GM23338 (cell line): ENCODE measurements around the gene CRACDL. TPM values are rescaled to one million over a fixed set of nuclear protein-coding genes. Genes with fewer than 3 reads are reported as not detected.

Experiments used
- ATAC-seq: fragments of 200-7000 bp; cut with Tn5 transposase; 3 replicates; pipeline ENCODE4 v1.9.1; 2020
- DNase-seq: peaks from one replicate; pipeline ENCODE4 v3.0.0-alpha.2; 2015; ENCODE audit warnings: low spot score
- H2AFZ ChIP-seq: fragments of 200-600 bp; sonication (generic); 2 replicates; pipeline ENCODE4 v1.8.0; 2016; ENCODE audit warnings: antibody characterized with exemption, mild to moderate bottlenecking, moderate library complexity
- H3F3A ChIP-seq: fragments of 200-600 bp; sonication (generic); replicated peaks from 2 replicates; pipeline ENCODE4 v1.8.0; 2017; ENCODE audit warnings: antibody characterized with exemption, mixed run types, low read depth
- H3K27ac ChIP-seq: fragments of 200-600 bp; sonication (generic); 2 replicates; pipeline ENCODE4 v1.6.1; 2016; ENCODE audit warnings: low read depth
- H3K27me3 ChIP-seq: fragments of 200-600 bp; sonication (generic); 2 replicates; pipeline ENCODE4 v1.8.0; 2016; ENCODE audit warnings: mild to moderate bottlenecking, mixed run types, moderate library complexity; ENCODE audit not compliant: insufficient read depth
- H3K36me3 ChIP-seq: fragments of 200-600 bp; sonication (generic); 2 replicates; pipeline ENCODE4 v1.8.0; 2016; ENCODE audit warnings: mild to moderate bottlenecking; ENCODE audit not compliant: insufficient read depth
- H3K4me1 ChIP-seq: fragments of 200-600 bp; sonication (generic); 2 replicates; pipeline ENCODE4 v1.8.0; 2016; ENCODE audit warnings: mild to moderate bottlenecking, moderate library complexity; ENCODE audit not compliant: insufficient read depth
- H3K4me2 ChIP-seq: fragments of 200-600 bp; sonication (generic); 2 replicates; pipeline ENCODE4 v1.7.1; 2017; ENCODE audit warnings: mixed run types
- H3K4me3 ChIP-seq: fragments of 200-600 bp; sonication (generic); 2 replicates; pipeline ENCODE4 v1.6.1; 2016; ENCODE audit warnings: mixed run types
- H3K79me2 ChIP-seq: fragments of 200-600 bp; sonication (generic); replicated peaks from 2 replicates; pipeline ENCODE4 v1.8.0; 2017; ENCODE audit warnings: mild to moderate bottlenecking; ENCODE audit not compliant: insufficient read depth
- H3K9me2 ChIP-seq: fragments of 200-600 bp; sonication (generic); 2 replicates; pipeline ENCODE4 v1.8.0; 2017; ENCODE audit not compliant: insufficient read depth
- H4K20me1 ChIP-seq: fragments of 200-600 bp; sonication (generic); replicated peaks from 2 replicates; pipeline ENCODE4 v1.8.0; 2017; ENCODE audit warnings: mild to moderate bottlenecking; ENCODE audit not compliant: insufficient read depth
- H3K27ac Mint-ChIP-seq: 2 replicates; pipeline ENCODE4 v1.8.0; 2020; ENCODE audit warnings: inconsistent platforms, mild to moderate bottlenecking, moderate library complexity, mixed read lengths
- H3K27me3 Mint-ChIP-seq: 3 replicates; pipeline ENCODE4 v1.8.0; 2022; ENCODE audit warnings: low read depth, mild to moderate bottlenecking, moderate library complexity, mixed read lengths, inconsistent platforms; ENCODE audit not compliant: insufficient read depth, poor library complexity
- H3K36me3 Mint-ChIP-seq: 3 replicates; pipeline ENCODE4 v1.8.0; 2021; ENCODE audit warnings: low read depth, mild to moderate bottlenecking, inconsistent platforms, moderate library complexity, mixed read lengths
- H3K4me1 Mint-ChIP-seq: 3 replicates; pipeline ENCODE4 v1.8.0; 2020; ENCODE audit warnings: mild to moderate bottlenecking, inconsistent platforms, mixed read lengths
- H3K4me3 Mint-ChIP-seq: 3 replicates; pipeline ENCODE4 v1.8.0; 2021; ENCODE audit warnings: moderate library complexity, mild to moderate bottlenecking, inconsistent platforms, mixed read lengths
- H3K9me3 Mint-ChIP-seq: 3 replicates; pipeline ENCODE4 v1.8.0; 2020; ENCODE audit warnings: moderate library complexity, mild to moderate bottlenecking, inconsistent platforms, mixed read lengths
- CREB1 ChIP-seq: fragments of 250-450 bp; sonication (Bioruptor Pico); IDR thresholded peaks from 2 replicates; pipeline ENCODE4 v1.5.0; 2020; ENCODE audit warnings: low read depth, mild to moderate bottlenecking, moderate library complexity
- CTCF ChIP-seq, 2 experiments: fragments of 200-600 bp in 1 of 2; sonication (generic) in 1 of 2; conservative IDR thresholded peaks; 2 replicates each; pipeline versions ENCODE4 v1.5.1 to v1.6.1; 2016 to 2017; ENCODE audit warnings: antibody characterized with exemption in 2 of 2, low read depth in 2 of 2, mild to moderate bottlenecking in 2 of 2, moderate library complexity in 1 of 2
- POLR2AphosphoS5 ChIP-seq: IDR thresholded peaks from 2 replicates; pipeline ENCODE4 v1.6.1; 2016; ENCODE audit warnings: antibody characterized with exemption, low read depth
- ZNF331 ChIP-seq: fragments of 250-450 bp; sonication (Bioruptor Pico); IDR thresholded peaks from 2 replicates; pipeline ENCODE4 v1.5.0; 2020; ENCODE audit warnings: low read depth, mild to moderate bottlenecking, moderate library complexity
- ZNF462 ChIP-seq: fragments of 250-450 bp; sonication (Bioruptor Pico); IDR thresholded peaks from 2 replicates; pipeline ENCODE4 v1.5.0; 2020; ENCODE audit warnings: mild to moderate bottlenecking, moderate library complexity
- polyA plus RNA-seq: library from polyadenylated mRNA; unstranded; fragments of >200 nt; fragmentation: Nextera tagmentation; extraction: Ambion mirVana; gene quantifications from 2 replicates; pipeline ENCODE4 v1.2.1, GENCODE V29; 2016
- total RNA-seq: library from RNA; depleted of rRNA; stranded (reverse); fragments of >200 nt; shearing (Covaris generic); gene quantifications from 2 replicates; pipeline ENCODE4 v1.2.3, GENCODE V29; 2014
- TF ChIP-seq, protein P1 (sequence below): IDR thresholded peaks from one replicate; pipeline ENCODE4 v1.6.1; 2018; ENCODE audit warnings: antibody characterized with exemption; ENCODE audit not compliant: unreplicated experiment
- TF ChIP-seq, protein P2 (sequence below): IDR thresholded peaks from 2 replicates; pipeline ENCODE4 v1.6.1; 2016; ENCODE audit warnings: antibody characterized with exemption

Gene CRACDL
- total and polyA plus RNA-seq, 2 experiments from 2014 or later: 0.14 to 0.16 TPM

- Histone ChIP-seq H3K27me3 (no peaks in the 10 kb centered on the region), H3K79me2 (no peaks in the 10 kb centered on the region), H3K4me1 (no peaks in the 10 kb centered on the region), H3K4me3 (no peak overlapping the region), H3K36me3 (no peaks in the 10 kb centered on the region), H3K27ac (no peak overlapping the region), H2AFZ (no peak overlapping the region), H3F3A (no peaks in the 10 kb centered on the region), H3K4me2 (no peak overlapping the region), H3K9me2 (no peaks in the 10 kb centered on the region), H4K20me1 (no peaks in the 10 kb centered on the region)
- ATAC-seq (no peak; the same call in 2 of the 3 replicates), DNase-seq (no peak)
- H3K4me3 Mint-ChIP-seq: no peak overlapping the region
- H3K27me3 Mint-ChIP-seq: peaks cover 2% of the 10 kb centered on the region
- H3K27ac Mint-ChIP-seq: no peak overlapping the region
- peaks cover 5% of the 10 kb centered on the region; the same call in 2 of the 3 replicates for H3K4me1 Mint-ChIP-seq
- H3K9me3 Mint-ChIP-seq: peaks cover 16% of the 10 kb centered on the region
- H3K36me3 Mint-ChIP-seq: peaks cover 5% of the 10 kb centered on the region; the same call in 1 of the 3 replicates
- TF ChIP-seq POLR2AphosphoS5: no peak
- TF ChIP-seq CREB1 (CRISPR knock-in tag): no peak
- TF ChIP-seq, protein P1, sequence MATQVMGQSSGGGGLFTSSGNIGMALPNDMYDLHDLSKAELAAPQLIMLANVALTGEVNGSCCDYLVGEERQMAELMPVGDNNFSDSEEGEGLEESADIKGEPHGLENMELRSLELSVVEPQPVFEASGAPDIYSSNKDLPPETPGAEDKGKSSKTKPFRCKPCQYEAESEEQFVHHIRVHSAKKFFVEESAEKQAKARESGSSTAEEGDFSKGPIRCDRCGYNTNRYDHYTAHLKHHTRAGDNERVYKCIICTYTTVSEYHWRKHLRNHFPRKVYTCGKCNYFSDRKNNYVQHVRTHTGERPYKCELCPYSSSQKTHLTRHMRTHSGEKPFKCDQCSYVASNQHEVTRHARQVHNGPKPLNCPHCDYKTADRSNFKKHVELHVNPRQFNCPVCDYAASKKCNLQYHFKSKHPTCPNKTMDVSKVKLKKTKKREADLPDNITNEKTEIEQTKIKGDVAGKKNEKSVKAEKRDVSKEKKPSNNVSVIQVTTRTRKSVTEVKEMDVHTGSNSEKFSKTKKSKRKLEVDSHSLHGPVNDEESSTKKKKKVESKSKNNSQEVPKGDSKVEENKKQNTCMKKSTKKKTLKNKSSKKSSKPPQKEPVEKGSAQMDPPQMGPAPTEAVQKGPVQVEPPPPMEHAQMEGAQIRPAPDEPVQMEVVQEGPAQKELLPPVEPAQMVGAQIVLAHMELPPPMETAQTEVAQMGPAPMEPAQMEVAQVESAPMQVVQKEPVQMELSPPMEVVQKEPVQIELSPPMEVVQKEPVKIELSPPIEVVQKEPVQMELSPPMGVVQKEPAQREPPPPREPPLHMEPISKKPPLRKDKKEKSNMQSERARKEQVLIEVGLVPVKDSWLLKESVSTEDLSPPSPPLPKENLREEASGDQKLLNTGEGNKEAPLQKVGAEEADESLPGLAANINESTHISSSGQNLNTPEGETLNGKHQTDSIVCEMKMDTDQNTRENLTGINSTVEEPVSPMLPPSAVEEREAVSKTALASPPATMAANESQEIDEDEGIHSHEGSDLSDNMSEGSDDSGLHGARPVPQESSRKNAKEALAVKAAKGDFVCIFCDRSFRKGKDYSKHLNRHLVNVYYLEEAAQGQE: peak; percentile 35
- TF ChIP-seq, protein P2, sequence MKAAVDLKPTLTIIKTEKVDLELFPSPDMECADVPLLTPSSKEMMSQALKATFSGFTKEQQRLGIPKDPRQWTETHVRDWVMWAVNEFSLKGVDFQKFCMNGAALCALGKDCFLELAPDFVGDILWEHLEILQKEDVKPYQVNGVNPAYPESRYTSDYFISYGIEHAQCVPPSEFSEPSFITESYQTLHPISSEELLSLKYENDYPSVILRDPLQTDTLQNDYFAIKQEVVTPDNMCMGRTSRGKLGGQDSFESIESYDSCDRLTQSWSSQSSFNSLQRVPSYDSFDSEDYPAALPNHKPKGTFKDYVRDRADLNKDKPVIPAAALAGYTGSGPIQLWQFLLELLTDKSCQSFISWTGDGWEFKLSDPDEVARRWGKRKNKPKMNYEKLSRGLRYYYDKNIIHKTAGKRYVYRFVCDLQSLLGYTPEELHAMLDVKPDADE: no peak
- no peak for TF ChIP-seq ZNF331 (CRISPR knock-in tag)
- TF ChIP-seq ZNF462: no peak
- no peak for TF ChIP-seq CTCF (conservative IDR thresholded peaks at IDR 0.05; ENCODE audit: low read depth in 2 of 2)
These were observed 149.8 kb downstream of the CRACDL start for GRCh38 chr2:98786179-98786578.
